Neural crest cell (in vitro differentiated cells): ENCODE measurements around the gene PTPN7. TPM values are rescaled to one million over a fixed set of nuclear protein-coding genes. Genes with fewer than 3 reads are reported as not detected.
"Not testable (repeated sequence)": the region's sequence is repeated elsewhere in the genome, so short reads cannot be mapped to it uniquely, and the experiment has no call there.

ENCODE experiments used
- DNase-seq: peaks from one replicate; pipeline ENCODE4 v3.0.0; 2021; ENCODE audit warnings: low read depth, mixed read lengths, low spot score
- H3K27ac Mint-ChIP-seq: one replicate; pipeline ENCODE4 v1.8.0; 2021; ENCODE audit warnings: mild to moderate bottlenecking, mixed read lengths; ENCODE audit not compliant: unreplicated experiment
- H3K27me3 Mint-ChIP-seq: 2 replicates; pipeline ENCODE4 v1.8.0; 2021; ENCODE audit warnings: low read depth, mild to moderate bottlenecking, mixed read lengths
- H3K36me3 Mint-ChIP-seq: 2 replicates; pipeline ENCODE4 v1.8.0; 2021; ENCODE audit warnings: low read depth, mild to moderate bottlenecking, mixed read lengths
- H3K4me1 Mint-ChIP-seq: 2 replicates; pipeline ENCODE4 v1.8.0; 2021; ENCODE audit warnings: mixed read lengths
- H3K4me3 Mint-ChIP-seq: one replicate; pipeline ENCODE4 v1.8.0; 2021; ENCODE audit warnings: mild to moderate bottlenecking, mixed read lengths
- H3K9me3 Mint-ChIP-seq: 2 replicates; pipeline ENCODE4 v1.8.0; 2021; ENCODE audit warnings: mixed read lengths
- CTCF ChIP-seq: fragments of 200-600 bp; sonication (generic); conservative IDR thresholded peaks from 2 replicates; pipeline ENCODE4 v1.5.0; 2021; ENCODE audit warnings: antibody characterized with exemption, mild to moderate bottlenecking
- total RNA-seq: library from RNA; stranded (reverse); gene quantifications from 2 replicates; pipeline ENCODE4 v1.2.1, GENCODE V29; 2021

Gene PTPN7
- total RNA-seq, 1 donor from 2014 or later = not detected

GRCh38 chr1:202181586-202181985 lies 21.2 kb upstream of the PTPN7 start:
- H3K27ac Mint-ChIP-seq = no peak overlapping the region
- no peak overlapping the region for H3K4me3 Mint-ChIP-seq
- H3K27me3 Mint-ChIP-seq = peaks cover 5% of the 10 kb centered on the region
- H3K36me3 Mint-ChIP-seq = no peaks in the 10 kb centered on the region
- no peaks in the 10 kb centered on the region for H3K9me3 Mint-ChIP-seq
- no peak for TF ChIP-seq CTCF
- H3K4me1 Mint-ChIP-seq = peaks cover 14% of the 10 kb centered on the region
- no peak for DNase-seq

- H3K4me1 Mint-ChIP-seq = peaks cover 14% of the 10 kb centered on the region
- not testable (repeated sequence) for DNase-seq, H3K27ac Mint-ChIP-seq, H3K9me3 Mint-ChIP-seq, H3K36me3 Mint-ChIP-seq, H3K27me3 Mint-ChIP-seq, H3K4me3 Mint-ChIP-seq
Observed at GRCh38 chr1:202180751-202181139, 20.3 kb upstream of the PTPN7 start.

- no peak for TF ChIP-seq CTCF
- H3K4me1 Mint-ChIP-seq = peaks cover 14% of the 10 kb centered on the region
- no peak overlapping the region for H3K27ac Mint-ChIP-seq
- no peak overlapping the region for H3K4me3 Mint-ChIP-seq
- DNase-seq = no peak
- H3K36me3 Mint-ChIP-seq = no peaks in the 10 kb centered on the region
- H3K9me3 Mint-ChIP-seq = no peaks in the 10 kb centered on the region
- peaks cover 5% of the 10 kb centered on the region for H3K27me3 Mint-ChIP-seq
Observed at GRCh38 chr1:202179828-202180750, 19.7 kb upstream of the PTPN7 start.

DNA sequence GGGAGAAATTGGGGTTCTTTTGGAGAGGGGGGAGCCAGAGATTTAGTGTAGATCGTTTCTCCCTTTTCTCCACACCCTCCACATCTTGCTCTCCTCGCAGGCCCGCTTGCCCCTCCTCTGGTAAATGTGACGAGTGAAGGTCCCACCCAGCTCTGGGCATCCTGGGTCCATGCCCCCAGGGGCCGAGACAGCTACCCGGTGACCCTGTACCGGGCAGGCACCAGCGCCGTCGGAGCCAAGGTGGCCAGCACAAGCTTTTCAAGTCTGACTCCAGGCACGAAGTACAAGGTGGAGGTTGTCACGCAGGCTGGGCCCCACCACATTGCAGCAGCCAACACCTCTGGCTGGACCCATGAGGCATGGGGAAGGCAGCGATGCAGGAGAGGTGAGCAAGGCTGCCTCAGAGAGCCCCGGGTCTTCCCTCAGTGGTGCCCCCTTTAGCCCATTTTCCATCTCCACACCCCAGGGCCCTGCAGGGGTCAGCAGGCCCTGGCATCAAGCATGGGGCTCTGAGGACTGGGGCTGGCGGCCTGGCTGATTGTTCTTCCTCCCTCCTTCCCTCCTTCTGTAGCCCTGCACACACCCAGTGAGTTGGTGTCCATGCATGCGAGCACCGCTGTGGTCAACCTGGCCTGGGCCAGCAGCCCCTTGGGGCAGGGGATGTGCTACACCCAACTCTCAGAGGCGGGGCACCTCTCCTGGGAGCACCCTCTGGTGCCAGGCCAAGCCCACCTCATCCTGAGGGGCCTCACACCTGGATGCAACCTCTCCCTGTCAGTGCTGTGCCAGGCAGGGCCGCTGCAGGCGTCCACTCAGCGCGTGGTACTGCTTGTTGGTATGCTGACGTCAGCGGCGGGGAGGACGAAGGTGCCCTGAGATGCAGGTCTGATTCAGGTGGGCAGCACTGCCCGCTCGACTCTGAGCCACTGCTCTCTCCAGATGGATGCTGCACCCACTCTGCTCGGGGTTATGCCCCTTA lies 16.8 kb upstream of the PTPN7 start:
- Mint-ChIP-seq H3K9me3 (no peaks in the 10 kb centered on the region), H3K4me3 (no peak overlapping the region), H3K4me1 (no peaks in the 10 kb centered on the region), H3K36me3 (no peaks in the 10 kb centered on the region), H3K27ac (no peak overlapping the region), H3K27me3 (no peaks in the 10 kb centered on the region)
- no peak for DNase-seq
- TF ChIP-seq CTCF = no peak

GRCh38 chr1:202173993-202174392 lies 13.6 kb upstream of the PTPN7 start:
- H3K36me3 Mint-ChIP-seq = no peaks in the 10 kb centered on the region
- no peak for DNase-seq

More at GRCh38 chr1:202173993-202174392, 13.6 kb upstream of the PTPN7 start:
- H3K4me1 Mint-ChIP-seq = no peaks in the 10 kb centered on the region
- no peak overlapping the region for H3K27ac Mint-ChIP-seq
- H3K4me3 Mint-ChIP-seq = no peak overlapping the region
- no peaks in the 10 kb centered on the region for H3K9me3 Mint-ChIP-seq
- no peaks in the 10 kb centered on the region for H3K27me3 Mint-ChIP-seq
- no peak for TF ChIP-seq CTCF
